H1 (cell line): ENCODE measurements around the gene NSL1. TPM values are rescaled to one million over a fixed set of nuclear protein-coding genes. Genes with fewer than 3 reads are reported as not detected.

Experiments used
- CTCF ChIA-PET: fragments of 300-600 bp; sonication (Branson Sonifier 250); formaldehyde crosslinking; loops from one replicate; lab custom pipeline; 2021; ENCODE audit not compliant: partially characterized antibody; lab: Charles Lee
- POLR2A ChIA-PET: fragments of 300-600 bp; sonication (Branson Sonifier 250); formaldehyde crosslinking; loops from one replicate; lab custom pipeline; 2021; ENCODE audit warnings: inconsistent platforms; ENCODE audit not compliant: partially characterized antibody; lab: Charles Lee
- DNase-seq, 2 experiments: peaks; one replicate each; pipeline versions ENCODE4 v3.0.0 to v3.0.0-alpha.2; 2010 to 2022; ENCODE audit warnings: low spot score in 2 of 2, low read depth in 1 of 2, mixed read lengths in 1 of 2
- FAIRE-seq: peaks from 2 replicates; lab custom pipeline; 2011; peaks lifted over from hg19 to GRCh38; lab: Jason Lieb, UNC
- H2AFZ ChIP-seq: 2 replicates; pipeline ENCODE4 v1.8.1; 2012; ENCODE audit warnings: low read length, inconsistent platforms
- H2AK5ac ChIP-seq: 2 replicates; pipeline ENCODE4 v1.6.1; 2013; ENCODE audit warnings: low read depth, low read length
- H2BK120ac ChIP-seq: replicated peaks from 2 replicates; pipeline ENCODE3; 2013; ENCODE audit warnings: low read depth, low read length, inconsistent platforms
- H2BK12ac ChIP-seq: 2 replicates; pipeline ENCODE4 v1.6.1; 2013; ENCODE audit warnings: low read depth, low read length
- H2BK15ac ChIP-seq: 2 replicates; pipeline ENCODE4 v1.6.1; 2013; ENCODE audit warnings: low read length
- H2BK20ac ChIP-seq: 2 replicates; pipeline ENCODE4 v1.6.1; 2013; ENCODE audit warnings: low read length
- H2BK5ac ChIP-seq: 2 replicates; pipeline ENCODE4 v1.6.1; 2013; ENCODE audit warnings: low read depth, low read length
- H3K14ac ChIP-seq: 2 replicates; pipeline ENCODE4 v1.6.1; 2013; ENCODE audit warnings: inconsistent platforms; ENCODE audit not compliant: insufficient read length
- H3K18ac ChIP-seq: 2 replicates; pipeline ENCODE4 v1.6.1; 2013; ENCODE audit warnings: low read length; ENCODE audit errors: extremely low read depth
- H3K23ac ChIP-seq: 2 replicates; pipeline ENCODE4 v1.6.1; 2013; ENCODE audit warnings: inconsistent platforms; ENCODE audit not compliant: insufficient read length
- H3K23me2 ChIP-seq: 2 replicates; pipeline ENCODE4 v1.6.1; 2013; ENCODE audit warnings: low read depth, low read length
- H3K27ac ChIP-seq: 2 replicates; pipeline ENCODE4 v1.6.1; 2011; ENCODE audit warnings: low read depth, low read length, inconsistent platforms
- H3K27me3 ChIP-seq, 4 experiments: replicated peaks in 1 of 4; 1 replicate in 1 of 4; 2 replicates in 3 of 4; pipeline versions ENCODE4 v1.6.1 to v1.8.1; 2011 to 2013; ENCODE audit warnings: low read length in 3 of 4, mild to moderate bottlenecking in 3 of 4, inconsistent platforms in 2 of 4, mixed read lengths in 2 of 4, moderate library complexity in 1 of 4; ENCODE audit not compliant: control insufficient read depth in 3 of 4, insufficient read depth in 3 of 4; ENCODE audit errors: extremely low read depth in 1 of 4
- H3K36me3 ChIP-seq, 4 experiments: 2 replicates each; pipeline versions ENCODE4 v1.6.1 to v1.8.1; 2011 to 2013; ENCODE audit warnings: mild to moderate bottlenecking in 4 of 4, low read length in 3 of 4, moderate library complexity in 2 of 4, control low read depth in 1 of 4, inconsistent platforms in 1 of 4; ENCODE audit not compliant: insufficient read depth in 4 of 4, control insufficient read depth in 2 of 4
- H3K4ac ChIP-seq: replicated peaks from 2 replicates; pipeline ENCODE3; 2013; ENCODE audit warnings: low read length, low read depth, mixed read lengths, inconsistent platforms; ENCODE audit not compliant: insufficient read length
- H3K4me1 ChIP-seq, 4 experiments: replicated peaks in 1 of 4; 1 replicate in 1 of 4; 2 replicates in 3 of 4; pipeline versions ENCODE4 v1.6.1 to v1.8.1; 2011 to 2013; ENCODE audit warnings: low read length in 3 of 4, inconsistent platforms in 2 of 4, mixed read lengths in 1 of 4; ENCODE audit not compliant: insufficient read depth in 4 of 4, control insufficient read depth in 3 of 4
- H3K4me2 ChIP-seq, 2 experiments: 2 replicates each; pipeline versions ENCODE4 v1.6.1 to v1.8.1; 2011 to 2013; ENCODE audit warnings: low read depth in 2 of 2, low read length in 2 of 2, control low read depth in 1 of 2, inconsistent platforms in 1 of 2, mild to moderate bottlenecking in 1 of 2; ENCODE audit not compliant: insufficient read depth in 1 of 2
- H3K4me3 ChIP-seq, 4 experiments: fragments of 200-600, 300-600 bp in 1 of 4; sonication (generic), shearing (Covaris generic), sonication (Bioruptor Twin) in 1 of 4; 2 replicates each; pipeline versions ENCODE4 v1.5.1 to v1.8.1; 2011 to 2016; ENCODE audit warnings: low read length in 4 of 4, low read depth in 3 of 4, control low read depth in 2 of 4, inconsistent platforms in 2 of 4, mild to moderate bottlenecking in 2 of 4, mixed read lengths in 1 of 4, moderate library complexity in 1 of 4; ENCODE audit not compliant: insufficient read depth in 2 of 4; ENCODE audit errors: extremely low read depth in 1 of 4
- H3K56ac ChIP-seq: replicated peaks from 2 replicates; pipeline ENCODE3; 2013; ENCODE audit warnings: low read depth, mild to moderate bottlenecking, mixed read lengths, low read length, inconsistent platforms; ENCODE audit not compliant: insufficient read length
- H3K79me1 ChIP-seq: 2 replicates; pipeline ENCODE4 v1.6.1; 2013; ENCODE audit warnings: low read depth, low read length, control low read depth
- H3K79me2 ChIP-seq, 2 experiments: 2 replicates each; pipeline versions ENCODE4 v1.6.1 to v1.8.1; 2012 to 2013; ENCODE audit warnings: low read length in 2 of 2, mild to moderate bottlenecking in 2 of 2, inconsistent platforms in 1 of 2; ENCODE audit not compliant: insufficient read depth in 2 of 2, control insufficient read depth in 1 of 2
- H3K9ac ChIP-seq, 4 experiments: replicated peaks in 1 of 4; 1 replicate in 1 of 4; 2 replicates in 3 of 4; pipeline versions ENCODE4 v1.6.1 to v1.8.1; 2011 to 2013; ENCODE audit warnings: low read depth in 3 of 4, low read length in 3 of 4, control low read depth in 2 of 4, mild to moderate bottlenecking in 2 of 4, moderate library complexity in 2 of 4, inconsistent platforms in 1 of 4; ENCODE audit errors: extremely low read depth in 1 of 4
- H3K9me3 ChIP-seq, 2 experiments: 2 replicates each; pipeline versions ENCODE4 v1.6.1 to v1.8.1; 2012 to 2013; ENCODE audit warnings: mild to moderate bottlenecking in 2 of 2, moderate library complexity in 2 of 2, control low read depth in 1 of 2, inconsistent platforms in 1 of 2, low read depth in 1 of 2, low read length in 1 of 2, mixed read lengths in 1 of 2; ENCODE audit not compliant: insufficient read depth in 2 of 2
- H4K20me1 ChIP-seq, 2 experiments: replicated peaks in 1 of 2; 2 replicates each; pipeline versions ENCODE3 to v1.8.1; 2011 to 2013; ENCODE audit warnings: inconsistent platforms in 2 of 2, low read length in 2 of 2, mild to moderate bottlenecking in 1 of 2; ENCODE audit not compliant: insufficient read depth in 2 of 2, control insufficient read depth in 1 of 2
- H4K5ac ChIP-seq: 2 replicates; pipeline ENCODE4 v1.6.1; 2013; ENCODE audit warnings: low read length, low read depth, mixed read lengths, inconsistent platforms; ENCODE audit not compliant: insufficient read length
- H4K8ac ChIP-seq: 2 replicates; pipeline ENCODE4 v1.8.0; 2013; ENCODE audit warnings: mild to moderate bottlenecking, moderate library complexity, low read length, inconsistent platforms; ENCODE audit not compliant: insufficient read depth; ENCODE audit errors: extremely low read depth
- H4K91ac ChIP-seq: replicated peaks from 2 replicates; pipeline ENCODE3; 2013; ENCODE audit warnings: low read length, mixed read lengths, inconsistent platforms; ENCODE audit not compliant: insufficient read length
- HDAC2 ChIP-seq, 2 experiments: fragments of 300-600 bp in 1 of 2; sonication (generic) in 1 of 2; IDR thresholded peaks; 2 replicates each; pipeline ENCODE4 v1.6.1; 2011 to 2012; ENCODE audit warnings: low read depth in 2 of 2, low read length in 2 of 2, mild to moderate bottlenecking in 2 of 2, moderate library complexity in 2 of 2, borderline replicate concordance in 1 of 2, inconsistent platforms in 1 of 2
- MAX ChIP-seq: IDR thresholded peaks from 2 replicates; pipeline ENCODE4 v1.6.1; 2012; ENCODE audit warnings: inconsistent platforms
- RBBP5 ChIP-seq: IDR thresholded peaks from 2 replicates; pipeline ENCODE4 v1.7.1; 2012; ENCODE audit warnings: low read depth, mild to moderate bottlenecking, inconsistent platforms, low read length, moderate library complexity, borderline replicate concordance
- TAF1 ChIP-seq: IDR thresholded peaks from 2 replicates; pipeline ENCODE4 v1.6.1; 2011; ENCODE audit warnings: mild to moderate bottlenecking, low read depth, low read length
- TCF12 ChIP-seq: IDR thresholded peaks from 2 replicates; pipeline ENCODE4 v1.6.1; 2011; ENCODE audit warnings: low read depth, mild to moderate bottlenecking, low read length
- YY1 ChIP-seq: IDR thresholded peaks from 2 replicates; pipeline ENCODE4 v1.6.1; 2011; ENCODE audit warnings: low read depth, mild to moderate bottlenecking, low read length
- WGBS, 2 experiments: shearing (Covaris generic) in 1 of 2; methylation state at CpG; one replicate each; pipeline versions ENCODE4 v1.1.6 to v1.1.7; 2013 to 2015; ENCODE audit warnings: low lambda C conversion rate in 2 of 2, mixed read lengths in 2 of 2, inconsistent platforms in 1 of 2, low coverage in 1 of 2, missing lambda C conversion rate in 1 of 2; ENCODE audit not compliant: insufficient replicate concordance in 2 of 2, insufficient coverage in 1 of 2, insufficient read length in 1 of 2; ENCODE audit errors: extremely low coverage in 1 of 2, missing lambda C conversion rate in 1 of 2; 5-methylcytosine and 5-hydroxymethylcytosine counted together
- polyA plus RNA-seq, 7 experiments: library from polyadenylated mRNA; depleted of rRNA in 3 of 7; stranded (reverse) in 5 of 7; unstranded in 2 of 7; fragments of >200 nt in 5 of 7; fragments of 200-250 nt in 2 of 7; gene quantifications; 1 replicate in 5 of 7; 2 replicates in 1 of 7; 4 replicates in 1 of 7; pipeline versions ENCODE4 v1.2.1 to v1.2.3, GENCODE V29; 2011 to 2013; ENCODE audit warnings: missing spikeins in 2 of 7, mixed read lengths in 2 of 7
- total RNA-seq: library from RNA; stranded (reverse); fragmentation: NEBNext Ultra II Directional; extraction: Animal tissue kit (Norgen Biotek cat#: 25700); gene quantifications from 2 replicates; pipeline ENCODE4 v1.2.1, GENCODE V29; 2021
- TF ChIP-seq, protein P1 (sequence below): IDR thresholded peaks from 2 replicates; pipeline ENCODE4 v1.6.1; 2012; ENCODE audit warnings: inconsistent platforms

NSL1 gene
- total and polyA plus RNA-seq, 2 of the 8 experiments (the other 6 are each of a cell fraction or from before 2014, with no cell fraction given), result 25.4 to 51.7 TPM

DNA sequence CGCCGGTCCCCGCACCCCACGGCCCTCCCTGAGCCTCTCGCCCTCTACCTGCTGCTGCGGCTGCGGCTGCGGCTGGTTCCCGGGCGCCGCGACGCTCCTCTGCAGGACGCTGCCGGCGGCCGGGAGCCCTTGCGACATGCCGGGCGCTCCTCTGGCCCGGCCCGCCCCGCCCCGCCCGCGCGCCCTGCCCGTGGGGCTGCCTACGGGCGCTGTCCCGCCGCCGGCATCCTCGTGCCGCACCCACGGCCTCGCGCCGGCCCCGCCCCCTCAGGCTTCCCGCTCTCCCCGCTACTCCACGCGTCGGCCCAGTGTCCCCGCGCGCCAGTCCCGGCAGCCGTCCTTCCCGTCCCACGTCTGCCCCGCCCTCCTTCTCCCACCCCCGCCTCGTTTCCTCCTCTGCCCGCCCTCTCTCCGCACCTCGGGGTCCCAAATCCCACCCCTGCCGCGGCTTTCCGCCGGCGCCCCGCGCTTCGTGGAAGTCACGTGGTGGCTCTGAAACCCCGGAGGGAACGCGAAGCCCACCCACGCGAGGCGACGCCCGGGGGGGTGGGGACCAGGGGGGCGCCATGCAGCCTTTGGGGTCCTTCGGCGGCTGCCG, 91.9 kb downstream of the NSL1 start, which contains the start of gene BATF3:
Gene BATF3 (minus strand): TSS at position 216 of the 598 bp plus-strand sequence. CDS start 78 bp downstream, at position 138.
- peaks cover 5 to 8% (median 7%) of the 10 kb centered on the region in 4 experiments; a peak in 6 of 7 replicates for H3K4me1 ChIP-seq
- CTCF ChIA-PET, result interaction anchor here (0.6 to 4.8 kb wide), 8 partner anchors 23 to 244 kb away, joined by 3 to 27 read pairs (median 4); no protein-coding TSS in a partner anchor
- H4K8ac ChIP-seq, result peak within 1 kb of the TSS; percentile 65; the same call in 1 of the 2 replicates
- TF ChIP-seq RBBP5 (no peak), MAX (peak; percentile 53), TCF12 (no peak), YY1 (no peak), HDAC2 (IDR thresholded peaks at IDR 0.05; ENCODE audit: borderline replicate concordance in 1 of 2, low read depth in 2 of 2, low read length in 2 of 2) (no peak), TAF1 (0 out of 2 replicates have a peak, but pooled peaks have one; percentile 14)
- TF ChIP-seq, protein P1, sequence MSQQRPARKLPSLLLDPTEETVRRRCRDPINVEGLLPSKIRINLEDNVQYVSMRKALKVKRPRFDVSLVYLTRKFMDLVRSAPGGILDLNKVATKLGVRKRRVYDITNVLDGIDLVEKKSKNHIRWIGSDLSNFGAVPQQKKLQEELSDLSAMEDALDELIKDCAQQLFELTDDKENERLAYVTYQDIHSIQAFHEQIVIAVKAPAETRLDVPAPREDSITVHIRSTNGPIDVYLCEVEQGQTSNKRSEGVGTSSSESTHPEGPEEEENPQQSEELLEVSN, result peak; percentile 53; the same call in 1 of the 2 replicates
- TF ChIP-seq, all 59 proteins: peak for 3
- peaks cover 31 to 58% (median 47%) of the 10 kb centered on the region in 4 experiments for H3K27me3 ChIP-seq
- no peak within 1 kb of the TSS for H3K56ac ChIP-seq
- POLR2A ChIA-PET, result interaction anchor here (2.5 kb wide), 1 partner anchor 91 kb away, joined by 18 read pairs; the partner anchor contains the start of gene ATF3
- H3K23ac ChIP-seq, result no peak within 1 kb of the TSS
- H2BK120ac ChIP-seq, result no peak within 1 kb of the TSS
- peak within 1 kb of the TSS; percentile 29 to 69 (median 34) for H3K4me3 ChIP-seq
- H2BK12ac ChIP-seq, result no peak within 1 kb of the TSS; the same call in 1 of the 2 replicates
- no peak within 1 kb of the TSS for H3K18ac ChIP-seq
- no peak for FAIRE-seq
- H3K23me2 ChIP-seq, result peaks cover 13% of the 10 kb centered on the region; the same call in 1 of the 2 replicates
- peaks cover 0 to 5% (median 0%) of the 10 kb centered on the region in 4 experiments; a peak in 1 of 8 replicates for H3K36me3 ChIP-seq
- H2AK5ac ChIP-seq, result no peak within 1 kb of the TSS
- H3K27ac ChIP-seq, result no peak within 1 kb of the TSS
- H2BK5ac ChIP-seq, result no peak within 1 kb of the TSS
- peak within 1 kb of the TSS; percentile 80 to 91 for H3K4me2 ChIP-seq
- no peaks in the 10 kb centered on the region for H3K79me1 ChIP-seq
- no peaks in the 10 kb centered on the region for H3K79me2 ChIP-seq
- no peak for DNase-seq
- H3K4ac ChIP-seq, result no peak within 1 kb of the TSS
- H3K9ac ChIP-seq, result 0 out of 7 replicates have a peak within 1 kb of the TSS, but pooled peaks of 1 of the 4 experiments have one; percentile 6
- WGBS, 2 experiments, result 0% methylated on average over 13 of the region's 79 CpGs; no CpG with 5 or more reads in 1 of the 2 experiments
- no peak within 1 kb of the TSS for H4K5ac ChIP-seq
- H4K91ac ChIP-seq, result no peak within 1 kb of the TSS
- no peaks in the 10 kb centered on the region for H3K9me3 ChIP-seq
- no peak within 1 kb of the TSS for H2BK20ac ChIP-seq
- peak within 1 kb of the TSS; percentile 83 for H2AFZ ChIP-seq
- no peak within 1 kb of the TSS for H2BK15ac ChIP-seq
- no peak within 1 kb of the TSS for H3K14ac ChIP-seq
- H4K20me1 ChIP-seq, result peaks cover 0 to 2% of the 10 kb centered on the region in 2 experiments
